WI38 (cell line): ENCODE data around the gene USP24.

Experiments used
- H3K4me3 ChIP-seq: 2 replicates; pipeline ENCODE4 v1.5.1; 2011; ENCODE audit warnings: low read depth, mild to moderate bottlenecking, control low read depth, low read length
- CTCF ChIP-seq: IDR thresholded peaks from 2 replicates; pipeline ENCODE4 v1.5.1; 2012; ENCODE audit warnings: low read depth, mild to moderate bottlenecking, control low read depth, low read length

The USP24 gene

DNA sequence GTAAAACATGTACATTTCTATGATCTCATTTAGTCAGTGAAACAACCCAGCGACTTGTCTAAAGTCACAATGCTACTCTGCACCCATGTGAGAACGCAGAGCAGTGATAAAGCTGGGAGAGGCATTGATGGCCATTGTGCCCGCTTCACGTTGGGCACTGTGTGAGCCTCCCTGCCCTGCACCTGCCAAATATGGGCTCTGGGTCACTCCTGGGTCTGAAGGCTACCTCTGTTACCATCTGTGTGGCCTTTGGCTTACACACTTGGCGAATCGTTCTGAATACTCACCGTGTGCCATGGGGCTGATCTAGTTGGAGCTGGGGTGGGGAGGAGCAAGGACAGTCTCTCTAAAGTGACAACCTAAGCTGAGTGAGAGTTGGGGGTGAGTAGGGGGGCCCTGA, 145.9 kb downstream of the USP24 start:
- no peak overlapping the region for H3K4me3 ChIP-seq
- TF ChIP-seq CTCF: no peak

GRCh38 chr1:55068638-55069037, 146.5 kb downstream of the USP24 start:
- no peak overlapping the region for H3K4me3 ChIP-seq
- TF ChIP-seq CTCF: no peak

DNA sequence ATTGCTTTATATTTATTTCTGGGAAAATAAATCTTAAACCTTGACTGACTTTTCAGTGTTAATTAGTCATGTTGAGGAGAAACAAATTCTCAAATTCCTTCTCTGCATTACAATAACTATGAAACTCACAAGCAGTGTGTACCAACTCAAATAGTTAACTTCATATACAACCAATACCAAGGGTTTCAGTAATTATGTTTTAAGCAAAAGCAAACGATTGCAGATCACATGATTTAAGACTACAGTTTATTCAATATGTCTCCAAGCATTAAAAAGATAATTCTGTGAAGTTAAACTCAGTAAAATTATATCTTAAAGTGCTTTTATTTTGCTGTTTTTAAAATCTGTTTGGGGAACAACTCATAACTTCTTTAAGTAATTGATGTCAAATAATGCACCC, 147.2 kb downstream of the USP24 start:
- TF ChIP-seq CTCF: no peak
- H3K4me3 ChIP-seq: no peak overlapping the region

- no peak overlapping the region for H3K4me3 ChIP-seq
- TF ChIP-seq CTCF: no peak
Observed at GRCh38 chr1:55067022-55067778, 148.0 kb downstream of the USP24 start.

GRCh38 chr1:55065648-55066047, 149.5 kb downstream of the USP24 start:
- TF ChIP-seq CTCF: no peak
- H3K4me3 ChIP-seq: no peak overlapping the region

DNA sequence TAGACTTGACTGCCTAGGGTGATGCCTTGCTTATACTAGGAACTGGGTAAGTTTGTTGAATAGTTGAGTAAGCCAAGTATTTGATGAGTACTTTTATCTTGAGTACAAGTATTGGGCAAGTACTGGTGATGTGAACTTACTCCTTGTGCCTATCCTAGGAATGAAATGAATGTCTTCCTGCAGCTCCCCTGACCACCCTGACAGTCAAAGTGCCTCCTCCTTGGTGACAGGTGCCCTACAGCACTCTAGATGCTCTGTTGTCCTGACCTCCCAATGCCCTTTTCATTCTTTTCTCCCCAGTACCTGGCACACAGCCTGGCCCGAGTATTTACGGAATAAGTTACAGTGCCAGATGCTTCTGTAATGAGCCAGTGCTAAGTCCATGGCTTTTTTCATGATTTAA, 150.3 kb downstream of the USP24 start:
- no peak overlapping the region for H3K4me3 ChIP-seq
- no peak for TF ChIP-seq CTCF

DNA sequence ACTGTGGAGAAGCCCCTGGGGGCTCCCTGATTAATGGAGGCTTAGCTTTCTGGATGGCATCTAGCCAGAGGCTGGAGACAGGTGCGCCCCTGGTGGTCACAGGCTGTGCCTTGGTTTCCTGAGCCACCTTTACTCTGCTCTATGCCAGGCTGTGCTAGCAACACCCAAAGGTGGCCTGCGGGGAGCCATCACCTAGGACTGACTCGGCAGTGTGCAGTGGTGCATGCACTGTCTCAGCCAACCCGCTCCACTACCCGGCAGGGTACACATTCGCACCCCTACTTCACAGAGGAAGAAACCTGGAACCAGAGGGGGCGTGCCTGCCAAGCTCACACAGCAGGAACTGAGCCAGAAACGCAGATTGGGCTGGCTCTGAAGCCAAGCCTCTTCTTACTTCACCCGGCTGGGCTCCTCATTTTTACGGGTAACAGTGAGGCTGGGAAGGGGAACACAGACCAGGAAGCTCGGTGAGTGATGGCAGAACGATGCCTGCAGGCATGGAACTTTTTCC, 151.0 kb downstream of the USP24 start:
- no peak overlapping the region for H3K4me3 ChIP-seq
- no peak for TF ChIP-seq CTCF
